ENCODE data around the gene PAPOLA.

GRCh38 chr14:96481731-96482314 lies 20.4 kb upstream of the PAPOLA start:
- no peak for TF ChIP-seq CTCF (IDR thresholded peaks at IDR 0.05; ENCODE audit: insufficient read depth, low read length, poor library complexity, severe bottlenecking)
- no peak for TF ChIP-seq EZH2phosphoT487 (conservative IDR thresholded peaks at IDR 0.05; ENCODE audit: low read length)
